ENCODE data around the gene ADI1. TPM values are rescaled to one million over a fixed set of nuclear protein-coding genes. Genes with fewer than 3 reads are reported as not detected.
A peak's percentile ranks its signal among the peaks of the same experiment; 100 is the strongest.

Gene ADI1
- total RNA-seq, 5 donors from 2014 or later (not counting 1 experiment from before 2014, with no cell fraction given), result 20.9 to 29.0 (median 28.3) TPM

GRCh38 chr2:3483227-3483985, 35.9 kb downstream of the ADI1 start:
- peak in 7 of 35 experiments; percentile 3 to 52 (median 32) for DNase-seq
- H3K9me3 Mint-ChIP-seq, result no peaks in the 10 kb centered on the region
- peaks cover 0 to 14% of the 10 kb centered on the region in 2 donors for H3K36me3 ChIP-seq (ENCODE audit: control insufficient read depth in 2 of 2, extremely low read depth in 1 of 2, insufficient read depth in 1 of 2, low read length in 1 of 2)
- H3K27me3 Mint-ChIP-seq, result no peaks in the 10 kb centered on the region
- no peak overlapping the region for H3K27ac Mint-ChIP-seq
- H3K4me3 Mint-ChIP-seq, result peak overlapping the region in 1 of 3 donors; percentile 71
- 86% methylated on average over 25 of the region's 30 CpGs for WGBS (ENCODE audit: insufficient coverage)
- CTCF ChIA-PET, result no interaction called here
- H3K4me1 ChIP-seq (ENCODE audit: control insufficient read depth in 1 of 2, extremely low read depth in 1 of 2, insufficient read depth in 2 of 2, low read length in 2 of 2), result no peaks in the 10 kb centered on the region
- peaks cover 19% of the 10 kb centered on the region for H3K36me3 Mint-ChIP-seq
- H3K9me3 ChIP-seq, result no peaks in the 10 kb centered on the region
- H3K4me3 ChIP-seq (ENCODE audit: control insufficient read depth in 1 of 2, extremely low read depth in 1 of 2, low read length in 1 of 2), result no peak overlapping the region
- POLR2A ChIA-PET, result no interaction called here
- ATAC-seq (replicated peaks in 1 of 4), result peak; percentile 40 to 98 (median 44)
- H3K27me3 ChIP-seq (replicated peaks in 1 of 2; ENCODE audit: control insufficient read depth in 2 of 2, extremely low read depth in 1 of 2, insufficient read depth in 2 of 2, low read length in 1 of 2), result no peaks in the 10 kb centered on the region
- H3K27ac ChIP-seq (ENCODE audit: low read length), result no peak overlapping the region
- peaks cover 0 to 17% (median 11%) of the 10 kb centered on the region in 3 donors for H3K4me1 Mint-ChIP-seq

GRCh38 chr2:3482363-3482821, 36.9 kb downstream of the ADI1 start:
- CTCF ChIA-PET, result no interaction called here
- Histone ChIP-seq H3K4me1 (ENCODE audit: control insufficient read depth in 1 of 2, extremely low read depth in 1 of 2, insufficient read depth in 2 of 2, low read length in 2 of 2) (no peaks in the 10 kb centered on the region), H3K36me3 (ENCODE audit: control insufficient read depth in 2 of 2, extremely low read depth in 1 of 2, insufficient read depth in 1 of 2, low read length in 1 of 2) (peaks cover 0 to 20% of the 10 kb centered on the region in 2 donors), H3K27me3 (replicated peaks in 1 of 2; ENCODE audit: control insufficient read depth in 2 of 2, extremely low read depth in 1 of 2, insufficient read depth in 2 of 2, low read length in 1 of 2) (no peaks in the 10 kb centered on the region), H3K4me3 (ENCODE audit: control insufficient read depth in 1 of 2, extremely low read depth in 1 of 2, low read length in 1 of 2) (no peak overlapping the region), H3K9me3 (no peaks in the 10 kb centered on the region), H3K27ac (ENCODE audit: low read length) (no peak overlapping the region)
- Mint-ChIP-seq H3K27me3 (no peaks in the 10 kb centered on the region), H3K4me3 (peak overlapping the region in 1 of 3 donors; percentile 71), H3K27ac (no peak overlapping the region), H3K4me1 (peaks cover 0 to 17% (median 11%) of the 10 kb centered on the region in 3 donors), H3K9me3 (no peaks in the 10 kb centered on the region), H3K36me3 (peaks cover 22% of the 10 kb centered on the region)
- ATAC-seq (replicated peaks in 1 of 4), result no peak
- POLR2A ChIA-PET, result no interaction called here
- no peak for DNase-seq
- WGBS (ENCODE audit: insufficient coverage), result 94% methylated on average over 20 of the region's 20 CpGs

GRCh38 chr2:3481736-3482362, 37.5 kb downstream of the ADI1 start:
- ChIA-PET CTCF (no interaction called here), POLR2A (no interaction called here)
- H3K4me1 ChIP-seq (ENCODE audit: control insufficient read depth in 1 of 2, extremely low read depth in 1 of 2, insufficient read depth in 2 of 2, low read length in 2 of 2), result no peaks in the 10 kb centered on the region
- Mint-ChIP-seq H3K4me1 (peaks cover 0 to 17% (median 11%) of the 10 kb centered on the region in 3 donors), H3K27me3 (no peaks in the 10 kb centered on the region), H3K4me3 (no peak overlapping the region), H3K9me3 (no peaks in the 10 kb centered on the region), H3K27ac (no peak overlapping the region), H3K36me3 (peaks cover 22% of the 10 kb centered on the region)
- DNase-seq (no peak), ATAC-seq (replicated peaks in 1 of 4) (no peak)
- H3K27me3 ChIP-seq (replicated peaks in 1 of 2; ENCODE audit: control insufficient read depth in 2 of 2, extremely low read depth in 1 of 2, insufficient read depth in 2 of 2, low read length in 1 of 2), result no peaks in the 10 kb centered on the region
- peaks cover 0 to 21% of the 10 kb centered on the region in 2 donors for H3K36me3 ChIP-seq (ENCODE audit: control insufficient read depth in 2 of 2, extremely low read depth in 1 of 2, insufficient read depth in 1 of 2, low read length in 1 of 2)
- no peaks in the 10 kb centered on the region for H3K9me3 ChIP-seq
- no peak overlapping the region for H3K4me3 ChIP-seq (ENCODE audit: control insufficient read depth in 1 of 2, extremely low read depth in 1 of 2, low read length in 1 of 2)
- no peak overlapping the region for H3K27ac ChIP-seq (ENCODE audit: low read length)
- WGBS (ENCODE audit: insufficient coverage), result 96% methylated on average over 20 of the region's 20 CpGs

GRCh38 chr2:3481011-3481400, 38.3 kb downstream of the ADI1 start:
- DNase-seq, result no peak
- Mint-ChIP-seq H3K36me3 (peaks cover 22% of the 10 kb centered on the region), H3K9me3 (no peaks in the 10 kb centered on the region), H3K4me1 (peaks cover 0 to 17% (median 11%) of the 10 kb centered on the region in 3 donors), H3K27me3 (no peaks in the 10 kb centered on the region), H3K27ac (peak overlapping the region in 1 of 2 donors; percentile 75), H3K4me3 (no peak overlapping the region)
- Histone ChIP-seq H3K4me1 (ENCODE audit: control insufficient read depth in 1 of 2, extremely low read depth in 1 of 2, insufficient read depth in 2 of 2, low read length in 2 of 2) (no peaks in the 10 kb centered on the region), H3K27me3 (replicated peaks in 1 of 2; ENCODE audit: control insufficient read depth in 2 of 2, extremely low read depth in 1 of 2, insufficient read depth in 2 of 2, low read length in 1 of 2) (no peaks in the 10 kb centered on the region), H3K4me3 (ENCODE audit: control insufficient read depth in 1 of 2, extremely low read depth in 1 of 2, low read length in 1 of 2) (no peak overlapping the region), H3K9me3 (no peaks in the 10 kb centered on the region), H3K27ac (ENCODE audit: low read length) (no peak overlapping the region), H3K36me3 (ENCODE audit: control insufficient read depth in 2 of 2, extremely low read depth in 1 of 2, insufficient read depth in 1 of 2, low read length in 1 of 2) (peaks cover 2 to 30% of the 10 kb centered on the region in 2 donors)
- ChIA-PET POLR2A (no interaction called here), CTCF (no interaction called here)
- ATAC-seq (replicated peaks in 1 of 4), result no peak
- 100% methylated on average over 1 of the region's 5 CpGs for WGBS (ENCODE audit: insufficient coverage)

GRCh38 chr2:3480352-3481010, 38.9 kb downstream of the ADI1 start:
- Histone ChIP-seq H3K4me3 (ENCODE audit: control insufficient read depth in 1 of 2, extremely low read depth in 1 of 2, low read length in 1 of 2) (no peak overlapping the region), H3K4me1 (ENCODE audit: control insufficient read depth in 1 of 2, extremely low read depth in 1 of 2, insufficient read depth in 2 of 2, low read length in 2 of 2) (no peaks in the 10 kb centered on the region), H3K9me3 (no peaks in the 10 kb centered on the region), H3K36me3 (ENCODE audit: control insufficient read depth in 2 of 2, extremely low read depth in 1 of 2, insufficient read depth in 1 of 2, low read length in 1 of 2) (peaks cover 4 to 33% of the 10 kb centered on the region in 2 donors), H3K27me3 (replicated peaks in 1 of 2; ENCODE audit: control insufficient read depth in 2 of 2, extremely low read depth in 1 of 2, insufficient read depth in 2 of 2, low read length in 1 of 2) (no peaks in the 10 kb centered on the region), H3K27ac (ENCODE audit: low read length) (no peak overlapping the region)
- DNase-seq (peak in 4 of 35 experiments; percentile 6 to 12 (median 10)), ATAC-seq (replicated peaks in 1 of 4) (no peak)
- 52% methylated on average over 5 of the region's 7 CpGs for WGBS (ENCODE audit: insufficient coverage)
- no peak overlapping the region for H3K4me3 Mint-ChIP-seq
- ChIA-PET POLR2A (no interaction called here), CTCF (no interaction called here)
- peak overlapping the region in 1 of 2 donors; percentile 75 for H3K27ac Mint-ChIP-seq
- peaks cover 0 to 17% (median 11%) of the 10 kb centered on the region in 3 donors for H3K4me1 Mint-ChIP-seq
- peaks cover 18% of the 10 kb centered on the region for H3K36me3 Mint-ChIP-seq
- H3K27me3 Mint-ChIP-seq, result no peaks in the 10 kb centered on the region
- no peaks in the 10 kb centered on the region for H3K9me3 Mint-ChIP-seq

Measured in T-cell (primary cell).